Activated CD8-positive, alpha-beta memory T cell treated with anti-CD3 and anti-CD28 coated beads for 48 hours (primary cell): ENCODE measurements around the gene CNTFR.
"Not testable (repeated sequence)": the region's sequence is repeated elsewhere in the genome, so short reads cannot be mapped to it uniquely, and the experiment has no call there.

Experiments used
- DNase-seq, 3 experiments: peaks; one replicate each; pipeline ENCODE4 v3.0.0-alpha.2; 2020; ENCODE audit warnings: low read depth in 2 of 3, low spot score in 2 of 3

The CNTFR gene

DNA sequence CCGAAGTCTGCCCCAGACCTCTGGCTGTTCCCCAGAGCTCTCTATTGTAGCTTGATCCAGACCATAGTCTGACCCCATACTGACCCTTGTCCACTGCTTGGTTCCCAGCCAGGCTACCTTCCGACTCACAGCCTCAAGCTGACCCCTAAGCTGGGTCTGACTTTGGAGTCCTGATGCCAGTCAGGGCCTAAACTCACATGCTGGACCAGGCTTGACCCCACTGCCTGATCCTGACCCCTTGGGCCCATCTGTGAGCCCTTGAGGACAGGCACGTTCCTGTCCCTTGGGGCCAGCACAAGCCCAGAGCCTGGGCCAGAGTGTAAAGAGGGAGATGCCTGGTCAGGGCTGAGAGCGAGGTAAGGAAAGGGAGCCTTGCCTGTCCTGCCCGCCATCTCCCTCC lies 34.0 kb downstream of the CNTFR start:
- no peak for DNase-seq

DNA sequence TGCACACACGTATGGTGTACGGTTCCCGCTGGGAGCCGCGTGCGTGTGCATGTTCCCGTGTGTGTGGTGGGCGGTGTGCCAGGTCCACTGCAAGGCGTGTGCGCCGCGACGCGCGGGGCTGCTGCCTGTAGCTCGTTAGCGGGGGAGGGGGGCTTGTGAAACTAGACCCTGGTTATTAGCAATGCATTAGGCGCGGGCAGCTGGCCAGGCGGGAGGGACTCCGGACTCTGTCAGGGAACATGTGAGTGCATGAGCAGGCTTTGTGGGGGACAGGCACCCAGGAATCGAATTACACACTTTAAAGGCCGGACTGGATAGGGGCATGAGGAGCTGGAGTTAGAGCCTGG lies 34.5 kb downstream of the CNTFR start:
- DNase-seq: no peak

DNA sequence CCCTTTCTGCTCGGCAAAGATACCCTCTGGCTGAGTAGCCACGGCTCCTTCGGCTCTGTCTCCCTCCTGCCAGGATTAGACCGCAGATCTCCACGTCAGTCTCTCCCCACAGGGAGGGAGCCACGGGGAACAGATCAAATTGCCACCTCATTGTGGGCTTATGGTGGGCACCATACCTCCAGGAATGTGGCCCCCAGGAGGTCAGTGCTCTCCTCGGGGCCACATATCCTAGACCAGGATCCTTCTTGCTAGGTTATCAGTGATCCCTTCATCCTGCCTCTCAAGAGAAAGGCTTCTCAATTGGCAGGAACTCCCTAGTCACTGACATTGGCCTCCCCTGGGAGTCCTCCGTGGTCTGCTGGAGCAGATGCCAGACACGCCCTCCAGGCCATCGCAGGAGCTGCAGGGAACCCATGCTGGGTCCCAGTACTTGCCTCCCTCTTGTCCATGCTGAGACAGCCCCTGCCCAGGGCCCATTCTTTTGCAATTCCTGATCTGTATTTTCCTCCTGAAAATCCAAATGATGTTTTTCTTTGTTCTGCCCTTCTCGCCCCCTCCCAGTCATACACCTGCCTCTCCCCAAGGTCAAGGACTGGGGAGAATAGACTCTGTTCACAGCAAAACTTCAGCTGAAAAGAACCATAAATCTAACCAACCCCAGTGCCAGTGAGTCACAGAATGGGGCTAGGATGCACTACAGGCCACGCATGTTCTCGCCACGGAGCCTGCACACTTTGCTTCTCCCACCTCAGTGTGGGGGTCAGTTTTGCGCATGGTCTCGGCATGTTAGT lies 35.1 kb downstream of the CNTFR start:
- DNase-seq: no peak

DNA sequence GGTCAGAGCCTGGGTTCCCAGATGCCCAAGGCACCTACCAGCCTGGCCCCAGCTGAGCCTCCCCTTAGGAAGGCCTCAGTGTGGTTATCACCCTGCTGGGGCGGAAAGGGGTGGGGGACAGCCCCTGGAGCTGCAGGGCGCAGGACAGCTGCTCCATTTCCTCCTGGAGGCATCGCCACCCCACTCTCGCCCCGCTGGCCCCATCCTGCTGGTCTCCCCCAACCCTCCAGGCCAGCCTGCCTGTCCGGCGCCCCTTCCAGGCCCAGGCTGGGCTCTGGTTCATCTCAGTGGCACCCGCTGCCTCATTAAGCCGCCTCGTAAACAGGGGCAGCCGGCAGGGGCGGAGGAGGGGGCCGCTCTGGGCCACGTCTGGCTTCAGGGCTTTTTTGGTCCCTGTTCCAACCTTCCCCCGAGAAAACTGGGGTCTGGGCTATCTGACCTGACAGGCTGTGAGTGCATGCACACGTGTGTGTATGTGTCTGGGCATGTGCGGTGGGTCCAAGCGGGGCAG lies 36.0 kb downstream of the CNTFR start:
- no peak for DNase-seq

DNA sequence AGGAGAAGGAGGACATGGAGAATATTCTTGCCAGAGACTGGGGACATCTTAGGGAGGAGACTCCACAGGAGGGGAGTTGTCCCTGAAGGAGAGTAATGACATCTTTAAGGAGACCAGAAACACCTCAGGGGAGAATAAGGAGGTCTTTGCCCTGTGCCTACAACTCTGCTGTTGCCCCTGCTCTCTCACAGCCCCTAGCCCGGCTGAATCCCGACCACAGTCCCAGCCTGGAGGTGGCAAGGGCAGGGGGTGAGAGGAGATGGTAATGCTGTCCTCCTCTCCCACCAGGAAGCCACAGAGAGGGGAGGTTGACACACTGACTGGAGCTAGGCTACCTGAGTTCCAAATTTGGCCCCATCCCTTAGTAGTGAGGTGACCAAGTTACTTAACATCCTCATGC lies 36.5 kb downstream of the CNTFR start:
- DNase-seq: no peak

DNA sequence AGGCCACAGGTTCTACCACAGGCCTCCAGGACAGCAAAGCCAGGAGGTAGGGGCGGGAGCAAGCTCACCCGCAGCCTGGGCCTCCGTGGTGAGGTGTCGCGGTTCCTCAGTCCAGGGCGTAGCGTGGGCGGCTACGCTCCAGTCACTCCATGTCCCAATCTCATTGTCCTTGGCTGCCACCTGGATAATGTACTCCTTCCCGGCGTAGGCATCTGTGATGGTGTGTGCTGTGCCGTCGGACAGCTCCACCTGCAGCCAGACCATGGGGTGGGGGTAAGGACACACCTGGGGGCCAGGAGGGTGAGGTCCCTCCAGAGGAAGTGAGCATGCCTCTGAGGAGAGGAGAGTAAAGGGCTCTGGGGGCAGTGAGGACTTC lies 36.9 kb downstream of the CNTFR start:
- no peak for DNase-seq

DNA sequence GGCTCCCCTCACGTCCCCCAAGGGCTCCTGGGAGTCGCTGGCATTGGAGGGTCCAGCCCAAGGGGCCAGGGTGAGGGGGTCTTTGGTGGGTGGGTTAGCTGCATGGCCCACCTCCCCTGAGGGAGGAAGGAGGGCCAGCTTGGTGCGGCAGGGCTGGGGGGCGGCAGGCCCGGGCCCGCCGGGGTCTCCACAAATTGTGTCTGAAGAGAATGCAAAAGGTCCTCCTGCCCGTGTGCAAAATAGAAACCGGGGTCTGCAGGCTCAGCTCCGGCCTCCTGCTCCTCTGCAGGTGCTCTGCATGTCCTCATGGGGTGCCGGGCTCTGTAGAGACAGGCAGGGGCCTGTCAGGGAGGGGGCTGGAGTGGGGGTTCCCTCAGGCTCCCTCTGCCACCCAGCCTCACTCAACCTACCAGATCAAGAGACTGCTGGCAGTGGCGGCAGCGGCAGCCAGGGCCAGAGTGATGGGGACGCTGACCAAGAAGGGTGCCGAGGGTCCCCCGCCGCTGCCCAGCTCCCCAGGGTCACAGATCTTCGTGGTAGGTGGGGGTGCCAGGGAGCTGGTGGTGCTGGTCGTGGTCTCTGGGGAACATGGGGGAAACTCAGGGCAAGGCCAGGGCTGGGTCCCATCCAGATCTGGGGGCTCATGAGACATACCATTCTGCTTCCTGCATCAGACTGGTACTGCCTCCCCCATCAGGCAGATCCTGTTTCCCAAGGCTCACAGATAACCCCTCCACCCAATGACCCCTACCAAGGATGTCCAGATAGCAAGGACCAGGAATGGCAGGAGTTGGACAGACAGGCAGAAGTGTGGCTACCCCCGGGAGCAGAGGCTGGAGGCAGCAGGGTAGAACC lies 37.5 kb downstream of the CNTFR start:
- no peak for DNase-seq

DNA sequence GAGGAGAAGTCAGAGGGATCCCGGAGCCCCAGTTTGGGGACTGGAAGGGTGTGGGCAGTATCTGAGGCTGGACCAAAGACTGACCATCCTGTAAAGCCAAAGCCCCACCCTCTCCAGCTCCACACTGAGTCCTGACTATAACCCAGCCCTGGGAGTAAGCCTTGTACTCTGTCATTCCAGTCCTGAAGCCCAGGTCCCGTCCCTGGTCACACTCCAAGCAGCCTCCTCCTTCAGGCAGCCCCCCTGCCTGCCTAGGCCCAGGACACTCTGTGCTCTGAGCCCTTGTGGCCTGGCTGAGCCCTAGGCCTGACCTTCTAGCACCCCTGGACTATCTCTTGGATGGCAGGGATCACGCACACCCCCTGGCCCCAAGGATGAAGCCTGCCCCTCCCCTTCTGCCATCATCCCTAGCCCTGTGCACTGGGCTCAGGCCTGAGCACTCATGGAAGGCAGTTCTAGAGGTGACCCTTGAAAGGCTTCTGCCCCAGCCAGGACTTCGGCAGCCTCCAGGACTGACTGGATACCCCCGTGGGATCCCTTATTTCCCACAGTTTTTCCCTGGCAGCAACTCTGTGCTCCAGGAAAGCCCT lies 38.7 kb downstream of the CNTFR start:
- DNase-seq: no peak

DNA sequence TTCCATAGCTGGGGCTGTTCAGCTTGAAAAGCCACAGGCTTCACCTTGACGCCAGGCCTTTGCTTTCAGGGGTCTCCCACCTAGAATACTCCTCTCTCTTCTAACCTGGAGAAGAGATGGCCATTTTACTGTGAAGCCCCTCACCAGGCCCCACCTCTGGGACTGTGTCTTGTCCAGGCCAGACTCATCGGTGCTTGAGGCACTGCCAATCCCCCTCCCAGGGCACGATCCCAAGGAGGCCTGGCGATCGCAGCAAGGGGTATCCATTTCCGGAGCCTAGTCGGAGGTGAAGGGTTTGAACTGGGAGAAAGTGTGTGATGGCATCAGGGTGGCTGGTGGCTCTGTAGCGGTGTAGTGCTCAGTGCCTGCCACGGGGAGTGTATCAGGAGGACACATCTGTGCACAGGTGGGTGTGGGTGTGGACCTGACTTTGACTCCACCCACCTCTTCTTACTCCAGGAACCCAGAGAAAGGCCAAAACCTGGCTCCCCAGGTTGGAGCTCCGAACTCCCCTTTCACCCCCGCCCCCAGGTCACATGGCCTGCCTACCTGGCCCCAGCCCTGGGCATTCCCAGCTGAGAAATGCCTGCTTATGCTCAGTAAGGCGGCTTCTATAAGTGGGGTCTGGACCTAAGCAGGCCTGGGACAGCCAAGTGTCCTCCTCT lies 39.4 kb downstream of the CNTFR start:
- no peak for DNase-seq

DNA sequence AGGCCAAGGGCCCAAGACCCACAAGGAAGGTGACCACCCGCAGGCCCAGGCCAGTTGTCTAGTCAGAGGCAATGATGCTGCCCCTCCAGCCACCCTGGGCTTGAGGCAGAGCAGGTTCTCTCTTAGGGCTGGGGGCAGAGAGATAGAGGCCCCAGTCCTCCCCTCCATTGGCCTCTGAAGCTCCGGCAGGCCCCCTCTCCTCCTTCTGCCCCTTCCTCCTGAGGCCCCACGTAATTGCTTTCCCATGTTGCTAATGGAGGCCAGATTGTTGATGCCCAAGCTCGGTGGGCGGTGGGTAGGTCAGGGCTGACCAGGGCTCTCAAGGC lies 40.2 kb downstream of the CNTFR start:
- no peak for DNase-seq

DNA sequence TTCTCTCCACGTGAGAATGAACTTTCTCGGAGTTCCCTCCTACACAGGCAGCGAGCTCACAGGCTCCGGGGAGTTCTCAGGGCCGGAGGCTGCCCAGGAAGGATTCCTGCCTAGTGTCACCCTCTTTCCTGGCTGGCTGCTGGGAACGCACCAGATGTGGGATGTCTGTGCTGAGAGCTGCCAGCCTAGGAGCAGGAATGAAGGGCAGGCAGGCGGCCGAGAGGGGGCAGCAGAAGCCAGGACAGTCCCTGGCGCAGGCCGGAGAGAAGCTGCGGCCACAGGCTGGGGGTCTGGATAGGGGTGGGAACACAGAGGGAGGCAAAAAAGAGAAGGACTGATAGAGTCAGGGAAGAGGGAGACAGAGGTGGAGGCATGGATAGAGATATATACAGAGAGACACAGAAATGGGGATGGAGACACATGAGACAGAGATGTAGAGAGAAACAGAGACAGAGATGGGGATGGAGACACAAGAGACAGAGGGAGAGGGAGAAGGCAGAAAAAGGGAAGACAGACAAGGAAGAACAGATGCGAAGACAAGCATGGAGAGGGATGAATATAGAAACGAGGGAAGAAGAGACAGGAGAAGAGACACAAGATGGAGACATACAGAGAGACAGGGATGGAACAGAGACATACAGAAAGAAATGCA lies 41.4 kb downstream of the CNTFR start:
- DNase-seq: no peak

DNA sequence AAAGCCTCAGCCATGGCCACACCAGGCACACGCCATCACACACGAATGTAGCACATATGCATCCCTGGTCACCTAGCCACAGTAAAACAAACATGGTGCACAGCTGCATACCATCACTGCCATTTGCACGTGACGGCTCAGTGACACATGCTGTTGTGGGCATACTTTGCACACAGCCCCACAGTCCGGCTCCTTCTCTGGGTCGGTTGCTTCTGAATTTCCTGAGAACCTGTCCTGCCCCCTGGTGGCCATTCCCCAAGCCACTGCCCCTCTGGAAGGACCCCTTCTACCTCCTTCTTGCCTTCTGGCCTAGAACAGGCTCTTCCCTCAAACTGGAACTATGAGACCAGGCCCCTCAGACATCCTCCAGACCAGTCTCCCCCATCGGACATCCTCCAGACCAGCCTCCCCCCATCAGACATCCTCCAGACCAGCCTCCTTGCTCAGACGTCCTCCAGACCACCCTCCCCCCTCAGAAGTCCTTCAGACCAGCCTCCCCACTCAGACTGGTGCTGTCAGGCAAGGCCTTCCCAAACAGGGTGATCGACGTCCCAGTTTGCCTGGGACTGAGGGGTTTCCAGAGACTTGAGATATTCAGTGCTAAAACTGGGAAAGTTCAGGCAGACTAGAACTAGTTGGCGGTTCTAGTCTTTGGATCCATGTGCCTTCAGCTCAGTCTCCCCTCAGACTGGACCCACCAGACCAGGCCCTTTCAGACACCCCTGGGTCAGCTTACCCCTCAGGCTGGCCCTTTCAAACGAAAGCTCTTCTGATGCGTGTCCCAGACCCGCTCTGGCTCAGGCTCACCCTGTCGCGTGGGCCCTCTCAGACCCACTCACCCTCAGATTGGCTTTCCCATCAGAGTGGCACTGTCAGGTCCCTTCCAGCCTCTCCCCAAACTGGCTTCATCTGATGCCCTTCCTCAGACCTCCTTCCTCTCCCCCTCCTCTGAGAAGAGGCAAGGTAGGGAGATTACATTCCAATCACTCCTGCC lies 42.4 kb downstream of the CNTFR start:
- DNase-seq: peak in 1 of 3 experiments; percentile 55

DNA sequence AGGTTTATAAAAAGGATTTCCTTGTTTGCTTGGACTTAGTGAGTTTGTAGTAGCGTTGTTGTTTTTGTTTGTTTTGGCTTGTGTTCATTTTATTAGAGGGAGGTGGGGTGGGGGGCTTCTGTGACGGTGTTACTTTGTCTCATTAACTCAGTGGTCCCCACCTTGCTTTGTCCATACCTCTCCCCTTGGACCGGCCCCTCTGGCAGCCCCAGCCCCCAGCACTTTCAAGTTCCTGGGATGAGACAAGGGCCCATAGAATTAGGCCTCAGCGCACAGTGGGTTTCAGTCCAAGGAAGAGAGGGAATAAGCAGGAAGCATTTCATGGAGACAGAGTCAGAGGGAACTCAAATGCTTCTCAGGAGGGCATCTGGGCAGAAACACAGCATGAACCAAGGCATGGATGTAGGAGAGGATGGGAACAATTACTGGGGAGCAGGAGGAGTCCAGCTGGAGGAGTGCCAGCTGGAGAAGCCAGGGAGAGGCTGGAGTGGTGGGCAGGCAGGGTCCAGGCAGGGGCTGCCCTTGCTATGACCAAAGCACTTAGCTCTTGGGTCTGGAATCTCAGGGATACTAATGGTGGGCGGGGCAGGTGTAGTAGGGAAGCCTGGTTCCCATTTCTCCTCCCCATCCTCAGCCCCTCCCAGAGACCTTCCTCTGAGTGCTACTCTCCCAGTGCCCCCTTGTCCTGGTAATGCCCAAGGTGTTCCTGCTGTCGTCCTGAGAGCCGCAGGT lies 43.3 kb downstream of the CNTFR start:
- DNase-seq: no peak

DNA sequence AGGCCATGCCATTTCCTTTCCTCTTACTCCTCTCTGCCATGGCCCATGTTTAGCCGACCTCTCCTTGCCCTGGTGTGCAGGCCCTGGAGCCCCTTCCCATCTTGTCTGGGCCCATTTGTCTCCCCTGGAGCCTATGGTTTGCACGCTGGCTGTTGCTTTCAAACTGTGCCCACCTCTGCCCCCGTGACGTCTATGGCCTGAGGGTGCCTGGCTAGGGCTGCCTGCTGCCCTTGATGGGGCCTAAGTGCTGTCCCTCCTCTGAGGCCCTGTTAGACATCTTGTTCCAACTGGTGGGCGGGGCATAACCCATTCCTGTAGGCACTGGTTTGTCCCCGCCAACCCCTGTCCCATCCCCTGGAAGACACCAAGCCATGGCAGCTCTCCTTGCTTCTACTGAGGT lies 44.0 kb downstream of the CNTFR start:
- no peak for DNase-seq

DNA sequence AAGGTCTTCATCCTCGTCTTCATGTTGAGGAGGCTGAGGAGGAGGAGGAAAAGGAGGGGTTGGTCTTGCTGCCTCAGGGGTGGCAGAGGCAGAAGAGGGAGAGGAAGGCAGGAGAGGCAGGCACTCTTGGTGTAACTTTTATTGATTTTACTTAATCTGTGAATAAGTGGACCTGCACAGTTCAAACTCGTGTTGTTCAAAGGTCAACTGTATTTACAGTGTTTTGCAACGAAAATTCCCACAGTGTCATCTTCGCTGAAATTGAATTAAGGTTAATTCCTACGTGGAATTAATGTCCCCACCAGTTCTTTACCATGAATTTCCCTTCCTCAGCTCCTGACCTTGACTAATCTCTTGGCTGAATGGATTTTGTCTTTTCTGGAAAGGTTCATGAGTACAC lies 45.5 kb downstream of the CNTFR start:
- DNase-seq: no peak

DNA sequence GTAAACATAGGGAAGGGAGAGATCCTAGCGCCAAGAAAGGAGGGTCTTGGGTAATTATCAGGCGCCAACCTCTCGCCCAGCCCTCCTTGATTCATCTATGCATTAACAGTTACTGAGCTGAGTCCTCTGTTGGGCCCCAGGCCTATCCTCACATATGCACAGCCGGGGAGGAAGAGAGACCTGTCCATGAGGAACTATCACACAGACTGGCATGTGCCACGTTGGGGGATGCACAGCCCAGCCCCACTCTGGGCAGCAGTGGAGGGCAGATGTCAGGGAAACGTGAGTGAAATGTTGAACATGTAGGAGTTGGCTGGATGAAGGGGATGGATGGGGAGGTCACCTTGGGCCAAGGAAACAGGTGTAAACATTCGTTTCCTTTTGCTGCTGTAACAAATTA lies 48.0 kb downstream of the CNTFR start:
- DNase-seq: no peak

DNA sequence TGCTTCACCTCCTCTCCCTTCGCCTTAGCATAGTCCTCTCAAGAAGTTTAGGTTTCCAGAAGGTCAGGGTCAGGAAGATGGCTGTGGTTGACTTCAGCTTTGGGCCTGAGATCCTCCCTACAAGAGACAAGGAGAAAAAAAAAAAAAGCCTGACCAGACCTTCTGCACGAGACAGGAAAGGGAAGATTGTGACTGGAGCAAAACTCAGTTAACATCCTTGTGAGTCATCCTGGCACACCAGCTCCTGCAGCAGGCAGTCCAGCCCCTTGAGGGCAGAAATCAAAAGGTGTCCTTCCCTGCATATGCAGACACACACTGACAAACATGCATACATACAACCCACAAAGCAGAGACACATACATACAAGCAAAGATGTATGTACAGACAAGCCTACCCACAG lies 48.7 kb downstream of the CNTFR start:
- DNase-seq: no peak

DNA sequence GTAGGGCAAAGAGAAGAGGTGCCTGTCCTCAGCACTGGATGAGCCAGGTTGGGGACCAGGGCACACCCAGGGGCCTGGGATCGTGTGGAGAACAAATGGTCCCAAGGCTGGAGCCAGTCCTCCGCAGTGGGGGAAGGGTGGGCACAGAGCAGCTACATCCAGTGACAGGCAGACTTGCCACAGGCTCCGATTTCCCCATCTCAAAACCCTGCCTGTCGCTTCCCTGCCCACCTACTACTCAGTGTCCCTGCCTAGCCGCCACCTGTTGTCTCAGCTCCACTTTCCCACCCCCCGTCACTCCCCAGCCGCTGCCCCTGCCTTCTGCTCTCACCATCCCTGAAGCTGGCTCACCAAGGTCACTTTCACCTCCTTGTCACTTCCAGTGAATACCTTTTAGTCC lies 52.8 kb downstream of the CNTFR start:
- no peak for DNase-seq

DNA sequence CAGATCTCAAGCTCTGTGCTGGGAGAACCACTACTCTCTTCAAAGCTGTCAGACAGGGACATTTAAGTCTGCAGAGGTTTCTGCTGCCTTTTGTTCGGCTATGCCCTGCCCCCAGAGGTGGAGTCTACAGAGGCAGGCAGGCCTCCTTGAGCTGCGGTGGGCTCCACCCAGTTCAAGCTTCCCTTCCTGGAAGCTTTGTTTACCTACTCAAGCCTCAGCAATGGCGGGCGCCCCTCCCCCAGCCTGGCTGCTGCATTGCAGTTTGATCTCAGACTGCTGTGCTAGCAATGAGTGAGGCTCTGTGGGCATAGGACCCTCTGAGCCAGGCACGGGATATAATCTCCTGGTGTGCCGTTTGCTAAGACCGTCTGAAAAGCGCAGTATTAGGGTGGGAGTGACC lies 57.5 kb downstream of the CNTFR start:
- not testable (repeated sequence) for DNase-seq
